PC-3 (cell line): ENCODE data around the gene CTXND2. TPM values are rescaled to one million over a fixed set of nuclear protein-coding genes. Genes with fewer than 3 reads are reported as not detected.

Experiments used
- ATAC-seq: fragments of 200-7000 bp; cut with Tn5 transposase; 2 replicates; pipeline ENCODE4 v1.9.1; 2020; ENCODE audit warnings: mild to moderate bottlenecking, moderate library complexity
- BruUV-seq: library from RNA; stranded (reverse); fragments of 400-500 nt; replicated peaks from 2 replicates; lab custom pipeline; 2021; lab: Mats Ljungman, UMichigan
- CTCF ChIA-PET: fragments of 300-600 bp; sonication (Branson Sonifier 250); formaldehyde crosslinking; loops from one replicate; lab custom pipeline; 2022; ENCODE audit warnings: antibody characterized with exemption; lab: Charles Lee
- POLR2A ChIA-PET: fragments of 300-600 bp; sonication (Branson Sonifier 250); formaldehyde crosslinking; loops from one replicate; lab custom pipeline; 2022; ENCODE audit warnings: antibody characterized with exemption; ENCODE audit not compliant: unreplicated experiment; lab: Charles Lee
- DNase-seq: peaks from one replicate; pipeline ENCODE4 v3.0.0-alpha.2; 2015
- H2AFZ ChIP-seq: fragments of 300-600 bp; sonication (generic); 2 replicates; pipeline ENCODE4 v1.6.0; 2016; ENCODE audit warnings: antibody characterized with exemption, low read length
- H3F3A ChIP-seq: fragments of 300-600 bp; sonication (generic); one replicate; pipeline ENCODE4 v1.6.0; 2017; ENCODE audit warnings: antibody characterized with exemption, low read length, control low read depth, mild to moderate bottlenecking; ENCODE audit not compliant: unreplicated experiment
- H3K27ac ChIP-seq: fragments of 300-600 bp; sonication (generic); 2 replicates; pipeline ENCODE4 v1.5.1; 2016; ENCODE audit warnings: mild to moderate bottlenecking, low read length
- H3K27me3 ChIP-seq: fragments of 300-600 bp; sonication (generic); 2 replicates; pipeline ENCODE4 v1.6.1; 2016; ENCODE audit warnings: low read length, mixed read lengths
- H3K36me3 ChIP-seq: fragments of 300-600 bp; sonication (generic); 2 replicates; pipeline ENCODE4 v1.6.1; 2016; ENCODE audit warnings: low read depth, mixed run types, low read length, mixed read lengths
- H3K4me1 ChIP-seq: fragments of 300-600 bp; sonication (generic); 2 replicates; pipeline ENCODE4 v1.5.1; 2016; ENCODE audit warnings: low read length; ENCODE audit not compliant: insufficient read depth
- H3K4me2 ChIP-seq: fragments of 300-600 bp; sonication (generic); 2 replicates; pipeline ENCODE4 v1.6.0; 2016; ENCODE audit warnings: low read length
- H3K4me3 ChIP-seq: fragments of 300-600 bp; sonication (generic); 2 replicates; pipeline ENCODE4 v1.5.1; 2016; ENCODE audit warnings: mild to moderate bottlenecking, low read length, mixed read lengths
- H3K79me2 ChIP-seq: fragments of 300-600 bp; sonication (generic); 2 replicates; pipeline ENCODE4 v1.6.1; 2017; ENCODE audit warnings: low read length, mixed read lengths
- H3K9ac ChIP-seq: fragments of 300-600 bp; sonication (generic); 2 replicates; pipeline ENCODE4 v1.6.0; 2016; ENCODE audit warnings: mild to moderate bottlenecking, low read length
- H3K9me2 ChIP-seq: fragments of 300-600 bp; sonication (generic); replicated peaks from 2 replicates; pipeline ENCODE4 v1.6.1; 2016; ENCODE audit warnings: mixed run types, low read length, mixed read lengths
- H3K9me3 ChIP-seq: fragments of 300-600 bp; sonication (generic); 2 replicates; pipeline ENCODE4 v1.6.1; 2016; ENCODE audit warnings: low read length, mixed read lengths
- H4K20me1 ChIP-seq: fragments of 300-600 bp; sonication (generic); 2 replicates; pipeline ENCODE4 v1.6.1; 2016; ENCODE audit warnings: low read length, mixed read lengths
- EZH2 ChIP-seq: fragments of 300-600 bp; sonication (generic); IDR thresholded peaks from one replicate; pipeline ENCODE4 v1.6.1; 2017; ENCODE audit warnings: antibody characterized with exemption, mild to moderate bottlenecking, low read length; ENCODE audit not compliant: unreplicated experiment
- EZH2phosphoT487 ChIP-seq: fragments of 300-600 bp; sonication (generic); IDR thresholded peaks from 2 replicates; pipeline ENCODE4 v1.6.1; 2018; ENCODE audit warnings: mild to moderate bottlenecking, antibody characterized with exemption, low read length, borderline replicate concordance
- intact Hi-C: fragments of 100-400 bp; cut with micrococcal nuclease; formaldehyde crosslinking; loops from 2 replicates; pipeline ENCODE4 v1.9.0; 2023
- total RNA-seq: library from RNA; depleted of rRNA; stranded (reverse); fragments of >200 nt; gene quantifications from 2 replicates; pipeline ENCODE4 v1.2.3, GENCODE V29; 2014
- TF ChIP-seq, protein P1 (sequence below): fragments of 300-600 bp; sonication (generic); conservative IDR thresholded peaks from 2 replicates; pipeline ENCODE4 v1.5.1; 2017; ENCODE audit warnings: antibody characterized with exemption, low read depth, mild to moderate bottlenecking, low read length

The CTXND2 gene
- total RNA-seq, 1 experiment from 2014 or later = not detected

GRCh38 chr1:150912623-150913022 is 25.7 kb downstream of the CTXND2 start:
- H3K27ac ChIP-seq = no peak overlapping the region
- no peak overlapping the region for H3K4me3 ChIP-seq
- ChIA-PET CTCF (no interaction called here), POLR2A (no interaction called here)
- peaks cover 6% of the 10 kb centered on the region; the same call in 1 of the 2 replicates for H3K4me1 ChIP-seq
- no peak for ATAC-seq
- intact Hi-C loops = no loop called here
- no peaks in the 10 kb centered on the region for H4K20me1 ChIP-seq
- H2AFZ ChIP-seq = no peak overlapping the region
- DNase-seq = no peak
- TF ChIP-seq, protein P1, sequence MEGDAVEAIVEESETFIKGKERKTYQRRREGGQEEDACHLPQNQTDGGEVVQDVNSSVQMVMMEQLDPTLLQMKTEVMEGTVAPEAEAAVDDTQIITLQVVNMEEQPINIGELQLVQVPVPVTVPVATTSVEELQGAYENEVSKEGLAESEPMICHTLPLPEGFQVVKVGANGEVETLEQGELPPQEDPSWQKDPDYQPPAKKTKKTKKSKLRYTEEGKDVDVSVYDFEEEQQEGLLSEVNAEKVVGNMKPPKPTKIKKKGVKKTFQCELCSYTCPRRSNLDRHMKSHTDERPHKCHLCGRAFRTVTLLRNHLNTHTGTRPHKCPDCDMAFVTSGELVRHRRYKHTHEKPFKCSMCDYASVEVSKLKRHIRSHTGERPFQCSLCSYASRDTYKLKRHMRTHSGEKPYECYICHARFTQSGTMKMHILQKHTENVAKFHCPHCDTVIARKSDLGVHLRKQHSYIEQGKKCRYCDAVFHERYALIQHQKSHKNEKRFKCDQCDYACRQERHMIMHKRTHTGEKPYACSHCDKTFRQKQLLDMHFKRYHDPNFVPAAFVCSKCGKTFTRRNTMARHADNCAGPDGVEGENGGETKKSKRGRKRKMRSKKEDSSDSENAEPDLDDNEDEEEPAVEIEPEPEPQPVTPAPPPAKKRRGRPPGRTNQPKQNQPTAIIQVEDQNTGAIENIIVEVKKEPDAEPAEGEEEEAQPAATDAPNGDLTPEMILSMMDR = no peak
- no peak for TF ChIP-seq EZH2phosphoT487
- no peaks in the 10 kb centered on the region for H3F3A ChIP-seq
- no peaks in the 10 kb centered on the region for H3K79me2 ChIP-seq
- H3K27me3 ChIP-seq = no peaks in the 10 kb centered on the region
- H3K36me3 ChIP-seq = no peaks in the 10 kb centered on the region
- no TSS peak for BruUV-seq
- H3K9ac ChIP-seq = no peak overlapping the region
- no peaks in the 10 kb centered on the region for H3K9me2 ChIP-seq
- H3K9me3 ChIP-seq = peaks cover 4% of the 10 kb centered on the region; the same call in 1 of the 2 replicates
- no peak overlapping the region for H3K4me2 ChIP-seq

DNA sequence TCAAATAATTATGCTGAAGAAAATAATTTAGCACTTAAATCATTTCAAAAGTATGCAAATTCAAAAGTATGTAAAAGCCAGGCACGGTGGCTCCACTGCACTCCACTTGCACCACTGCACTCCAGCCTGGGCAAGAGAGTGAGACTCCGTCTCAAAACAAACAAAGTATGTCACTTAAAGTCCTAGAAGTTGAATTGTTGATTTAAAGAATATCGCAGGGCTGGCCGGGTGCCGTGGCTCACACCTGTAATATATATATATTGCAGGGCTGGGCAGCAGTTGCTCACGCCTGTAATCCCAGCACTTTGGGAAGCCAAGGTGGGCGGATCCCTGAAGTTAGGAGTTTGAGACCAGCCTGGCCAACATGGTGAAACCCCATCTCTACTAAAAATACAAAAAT is 30.5 kb downstream of the CTXND2 start:
- no peaks in the 10 kb centered on the region for H3K79me2 ChIP-seq
- H3K4me1 ChIP-seq = peaks cover 10% of the 10 kb centered on the region
- H3K27ac ChIP-seq = no peak overlapping the region
- no peaks in the 10 kb centered on the region for H3K36me3 ChIP-seq
- H2AFZ ChIP-seq = no peak overlapping the region
- ChIA-PET POLR2A (no interaction called here), CTCF (no interaction called here)
- intact Hi-C loops = no loop called here
- no peak overlapping the region for H3K9ac ChIP-seq
- TF ChIP-seq, protein P1 = no peak
- TF ChIP-seq EZH2 (no peak), EZH2phosphoT487 (no peak)
- no peaks in the 10 kb centered on the region for H3K27me3 ChIP-seq
- no peaks in the 10 kb centered on the region for H4K20me1 ChIP-seq
- H3F3A ChIP-seq = no peaks in the 10 kb centered on the region
- H3K4me3 ChIP-seq = no peak overlapping the region
- H3K9me2 ChIP-seq = no peaks in the 10 kb centered on the region
- no peak for DNase-seq
- ATAC-seq = no peak
- no peaks in the 10 kb centered on the region for H3K9me3 ChIP-seq
- no TSS peak for BruUV-seq
- H3K4me2 ChIP-seq = no peak overlapping the region

DNA sequence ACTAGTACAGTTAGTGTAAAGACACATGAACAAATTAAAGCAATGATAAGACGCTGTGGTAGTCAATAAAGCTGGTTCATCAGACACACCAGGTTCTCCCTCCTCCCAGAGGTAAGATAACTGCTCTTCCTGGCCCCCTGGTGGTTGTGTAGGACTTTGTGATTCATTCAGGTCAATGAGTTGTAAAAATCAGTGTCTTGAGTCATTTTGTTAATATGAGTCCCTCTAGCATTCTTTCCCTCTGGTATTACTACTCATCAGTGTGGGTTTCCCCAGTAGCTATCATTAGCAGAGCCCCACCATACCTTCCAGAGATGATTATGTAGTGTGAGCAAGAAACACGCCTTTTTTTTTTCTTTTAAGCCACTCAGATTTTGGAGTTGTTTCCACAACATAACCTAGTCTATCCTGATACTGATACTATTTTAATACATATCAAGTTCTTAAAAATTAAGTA is 35.6 kb downstream of the CTXND2 start:
- BruUV-seq = no TSS peak
- TF ChIP-seq EZH2phosphoT487 (no peak), EZH2 (no peak)
- TF ChIP-seq, protein P1 = peak; percentile 95
- H3K4me2 ChIP-seq = peak overlapping the region; percentile 32

More for the DNA sequence above, 35.6 kb downstream of the CTXND2 start:
- no peaks in the 10 kb centered on the region for H4K20me1 ChIP-seq
- H2AFZ ChIP-seq = peak overlapping the region; percentile 74
- intact Hi-C loops = loop anchor here (1.0 to 10.0 kb wide), 4 partner anchors 46 to 230 kb away; partner anchors contain the start of gene ARNT
- no peaks in the 10 kb centered on the region for H3K9me2 ChIP-seq
- no peaks in the 10 kb centered on the region for H3K27me3 ChIP-seq
- ChIA-PET POLR2A (interaction anchor here (0.6 kb wide), 2 partner anchors 35 to 361 kb away, joined by 3 read pairs; no protein-coding TSS in a partner anchor), CTCF (interaction anchor here (0.5 to 1.6 kb wide), 8 partner anchors 73 to 435 kb away, joined by 3 to 6 read pairs (median 4); partner anchors contain the start of genes CTSK and TARS2)
- peaks cover 15% of the 10 kb centered on the region for H3K4me1 ChIP-seq
- H3K9ac ChIP-seq = no peak overlapping the region
- DNase-seq (peak; percentile 97), ATAC-seq (peak; percentile 53)
- H3K27ac ChIP-seq = no peak overlapping the region
- H3K36me3 ChIP-seq = no peaks in the 10 kb centered on the region; the same call in 1 of the 2 replicates
- H3K79me2 ChIP-seq = peaks cover 13% of the 10 kb centered on the region
- no peaks in the 10 kb centered on the region for H3F3A ChIP-seq
- no peak overlapping the region for H3K4me3 ChIP-seq
- H3K9me3 ChIP-seq = no peaks in the 10 kb centered on the region
